H1 (cell line): ENCODE results near the gene SLC25A34. TPM values are rescaled to one million over a fixed set of nuclear protein-coding genes. Genes with fewer than 3 reads are reported as not detected.

Source experiments
- CBX5 ChIP-seq: fragments of 300-800, 300-1000 bp; sonication (generic); IDR thresholded peaks from 2 replicates; pipeline ENCODE4 v1.7.1; 2016; ENCODE audit warnings: antibody characterized with exemption, low read length, low read depth
- CHD7 ChIP-seq: fragments of 300-600 bp; sonication (generic); IDR thresholded peaks from 2 replicates; pipeline ENCODE4 v1.7.1; 2012; ENCODE audit warnings: low read length, moderate library complexity, mild to moderate bottlenecking, inconsistent platforms; ENCODE audit not compliant: insufficient replicate concordance
- RFX5 ChIP-seq: IDR thresholded peaks from 2 replicates; pipeline ENCODE4 v1.6.1; 2011; ENCODE audit warnings: low read depth, low read length, improper control_type of control experiment, borderline replicate concordance
- polyA plus RNA-seq, 7 experiments: library from polyadenylated mRNA; depleted of rRNA in 3 of 7; stranded (reverse) in 5 of 7; unstranded in 2 of 7; fragments of >200 nt in 5 of 7; fragments of 200-250 nt in 2 of 7; gene quantifications; 1 replicate in 5 of 7; 2 replicates in 1 of 7; 4 replicates in 1 of 7; pipeline versions ENCODE4 v1.2.1 to v1.2.3, GENCODE V29; 2011 to 2013; ENCODE audit warnings: missing spikeins in 2 of 7, mixed read lengths in 2 of 7
- total RNA-seq: library from RNA; stranded (reverse); fragmentation: NEBNext Ultra II Directional; extraction: Animal tissue kit (Norgen Biotek cat#: 25700); gene quantifications from 2 replicates; pipeline ENCODE4 v1.2.1, GENCODE V29; 2021

The SLC25A34 gene
- total and polyA plus RNA-seq, 2 of the 8 experiments (the other 6 are each of a cell fraction or from before 2014, with no cell fraction given) = 0.48 to 0.62 TPM

DNA sequence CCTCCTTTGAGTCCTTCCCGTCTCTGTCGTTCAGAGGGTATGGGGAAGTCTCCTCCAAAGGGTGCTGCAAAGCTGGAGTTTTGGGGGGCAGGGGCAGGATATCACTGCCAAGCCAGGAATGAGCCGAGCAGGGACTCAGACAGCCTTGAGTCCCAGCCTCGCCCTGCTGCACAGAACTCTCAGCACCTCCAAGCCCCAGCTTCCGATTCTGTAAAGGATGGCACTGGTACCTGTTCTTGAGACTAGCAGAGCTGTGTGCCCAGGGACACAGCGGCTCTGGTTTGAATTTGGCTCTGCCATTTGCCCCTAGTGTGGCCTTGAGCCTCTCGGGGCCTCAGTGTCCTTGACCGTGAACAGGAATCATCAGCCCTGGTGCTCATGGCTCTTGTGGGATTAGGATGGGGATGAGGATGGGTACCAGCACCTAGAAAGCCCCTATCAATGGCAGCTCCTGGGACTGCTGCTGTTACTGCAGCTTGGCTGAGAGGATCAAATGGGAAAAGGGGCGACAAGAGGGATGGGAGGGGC, 21.0 kb downstream of the SLC25A34 start (continued):
- TF ChIP-seq CHD7 (no peak), RFX5 (no peak), CBX5 (no peak)
